ENCODE measurements around the gene DNAH1.

DNA sequence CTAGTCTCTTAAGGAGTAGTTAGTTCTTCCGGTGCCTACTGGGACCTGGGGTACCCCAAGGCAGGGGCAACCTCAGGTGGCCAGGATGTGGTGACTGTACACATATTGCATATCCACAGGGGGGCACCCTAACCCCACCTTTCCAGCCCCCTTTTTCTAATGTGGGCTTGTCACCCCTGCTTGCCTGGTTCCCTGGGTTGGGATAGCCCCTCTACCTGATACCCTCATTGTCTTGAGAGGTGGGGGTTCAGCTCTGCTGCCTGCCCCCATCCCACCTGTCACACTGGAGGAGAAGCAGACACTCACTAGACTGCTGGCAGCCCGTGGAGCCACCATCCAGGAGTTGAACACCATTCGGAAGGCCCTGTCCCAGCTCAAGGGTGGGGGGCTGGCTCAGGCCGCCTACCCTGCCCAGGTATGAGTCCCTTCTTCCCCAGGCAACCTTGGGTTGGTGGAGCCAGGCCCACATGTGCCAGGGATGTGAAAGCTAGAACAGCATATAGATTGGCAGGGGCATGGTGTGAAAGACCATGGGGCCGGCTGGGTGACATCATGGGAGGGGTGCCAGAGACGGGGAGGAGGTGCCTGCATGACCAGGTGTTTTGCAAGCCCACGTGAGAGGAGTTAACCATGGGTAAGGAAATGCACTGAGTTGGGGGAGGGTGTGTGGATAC, 24.5 kb upstream of the DNAH1 start:
- TF ChIP-seq, protein P1, sequence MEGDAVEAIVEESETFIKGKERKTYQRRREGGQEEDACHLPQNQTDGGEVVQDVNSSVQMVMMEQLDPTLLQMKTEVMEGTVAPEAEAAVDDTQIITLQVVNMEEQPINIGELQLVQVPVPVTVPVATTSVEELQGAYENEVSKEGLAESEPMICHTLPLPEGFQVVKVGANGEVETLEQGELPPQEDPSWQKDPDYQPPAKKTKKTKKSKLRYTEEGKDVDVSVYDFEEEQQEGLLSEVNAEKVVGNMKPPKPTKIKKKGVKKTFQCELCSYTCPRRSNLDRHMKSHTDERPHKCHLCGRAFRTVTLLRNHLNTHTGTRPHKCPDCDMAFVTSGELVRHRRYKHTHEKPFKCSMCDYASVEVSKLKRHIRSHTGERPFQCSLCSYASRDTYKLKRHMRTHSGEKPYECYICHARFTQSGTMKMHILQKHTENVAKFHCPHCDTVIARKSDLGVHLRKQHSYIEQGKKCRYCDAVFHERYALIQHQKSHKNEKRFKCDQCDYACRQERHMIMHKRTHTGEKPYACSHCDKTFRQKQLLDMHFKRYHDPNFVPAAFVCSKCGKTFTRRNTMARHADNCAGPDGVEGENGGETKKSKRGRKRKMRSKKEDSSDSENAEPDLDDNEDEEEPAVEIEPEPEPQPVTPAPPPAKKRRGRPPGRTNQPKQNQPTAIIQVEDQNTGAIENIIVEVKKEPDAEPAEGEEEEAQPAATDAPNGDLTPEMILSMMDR (IDR thresholded peaks at IDR 0.05; ENCODE audit: poor library complexity): peak; percentile 55
- no peak for TF ChIP-seq EZH2 (IDR thresholded peaks at IDR 0.05; ENCODE audit: borderline replicate concordance)

Measured in hepatocyte (in vitro differentiated cells).